ENCODE measurements around the gene APOLD1.
"Not testable (repeated sequence)": the region's sequence is repeated elsewhere in the genome, so short reads cannot be mapped to it uniquely, and the experiment has no call there.

APOLD1 gene

GRCh38 chr12:12786706-12787601 lies 1.5 kb downstream of the APOLD1 start:
- DNase-seq: peak; percentile 54 to 79

- no peak for DNase-seq
Measured at GRCh38 chr12:12788131-12788530, 2.7 kb downstream of the APOLD1 start.

- peak; percentile 52 to 76 for DNase-seq
Measured at GRCh38 chr12:12788675-12789368, 3.4 kb downstream of the APOLD1 start.

- no peak for DNase-seq
Measured at GRCh38 chr12:12790956-12791355, 5.5 kb downstream of the APOLD1 start.

GRCh38 chr12:12791756-12792369 lies 6.4 kb downstream of the APOLD1 start:
- DNase-seq: peak; percentile 52 to 86

- peak in 1 of 2 experiments; percentile 52 for DNase-seq
Measured at GRCh38 chr12:12792421-12792820, 7.0 kb downstream of the APOLD1 start.

- DNase-seq: no peak
Measured at GRCh38 chr12:12794686-12795085, 9.2 kb downstream of the APOLD1 start.

- no peak for DNase-seq
Measured at GRCh38 chr12:12796171-12796570, 10.7 kb downstream of the APOLD1 start.

GRCh38 chr12:12796928-12797793 lies 11.7 kb downstream of the APOLD1 start:
- DNase-seq: no peak

GRCh38 chr12:12797794-12798152 lies 12.3 kb downstream of the APOLD1 start:
- no peak for DNase-seq

- no peak for DNase-seq
Measured at GRCh38 chr12:12798480-12798879, 13.0 kb downstream of the APOLD1 start.

- no peak for DNase-seq
Measured at GRCh38 chr12:12799163-12799920, 13.9 kb downstream of the APOLD1 start.

- DNase-seq: no peak
Measured at GRCh38 chr12:12800406-12801180, 15.1 kb downstream of the APOLD1 start.

GRCh38 chr12:12801656-12802055 lies 16.2 kb downstream of the APOLD1 start:
- not testable (repeated sequence) for DNase-seq

- DNase-seq: peak in 1 of 2 experiments; percentile 6
Measured at GRCh38 chr12:12803186-12803585, 17.7 kb downstream of the APOLD1 start.

- DNase-seq: no peak
Measured at GRCh38 chr12:12804011-12804410, 18.6 kb downstream of the APOLD1 start.

GRCh38 chr12:12804432-12804886 lies 19.0 kb downstream of the APOLD1 start:
- DNase-seq: no peak

- DNase-seq: no peak
Measured at GRCh38 chr12:12806784-12807516, 21.5 kb downstream of the APOLD1 start.

GRCh38 chr12:12807517-12807903 lies 22.1 kb downstream of the APOLD1 start:
- not testable (repeated sequence) for DNase-seq
